ENCODE data around the gene TDG.

- no peak for TF ChIP-seq CTCF (IDR thresholded peaks at IDR 0.05)
- no peak for TF ChIP-seq POLR2A (IDR thresholded peaks at IDR 0.05)
These were observed 36.0 kb upstream of the TDG start for GRCh38 chr12:103929784-103930033.

Data from esophagus squamous epithelium (tissue), 4 donors.